Activated T-cell treated with anti-CD3 and anti-CD28 coated beads for 24 hours (primary cell): ENCODE measurements around the gene NMT1.

Source experiments
- DNase-seq: peaks from one replicate; pipeline ENCODE4 v3.0.0-alpha.2; 2020; ENCODE audit warnings: low read depth

Gene NMT1

DNA sequence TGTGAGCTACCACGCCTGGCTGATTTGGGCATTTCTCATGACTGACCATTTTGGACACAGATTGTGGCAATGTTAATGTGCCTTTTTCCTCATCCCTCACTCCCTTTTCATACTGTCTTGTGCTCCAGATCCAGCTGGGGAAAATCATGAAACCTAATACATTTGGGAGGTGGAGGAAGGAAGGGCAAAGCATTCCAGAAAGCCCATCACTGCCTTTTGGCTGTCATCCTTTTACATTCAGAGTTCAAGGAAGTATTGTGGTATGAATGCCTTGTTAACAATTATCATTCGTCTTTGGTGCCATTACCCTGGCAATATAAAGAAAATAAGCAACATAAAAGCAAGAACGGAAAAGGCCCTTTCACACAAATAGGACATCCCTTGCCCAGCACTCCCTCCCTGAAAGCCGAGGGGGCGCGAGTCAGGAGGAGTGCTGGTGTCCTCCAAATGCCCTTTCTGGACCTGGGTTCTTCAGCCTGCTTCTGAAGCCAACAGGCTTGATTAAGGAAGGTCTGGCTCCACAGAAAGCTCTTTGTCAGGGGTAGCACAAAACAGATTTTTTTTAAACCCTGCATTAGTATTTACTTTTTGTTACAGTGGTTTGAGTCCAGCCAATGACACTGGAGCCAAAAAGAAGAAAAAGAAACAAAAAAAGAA is 20.1 kb downstream of the NMT1 start:
- no peak for DNase-seq

DNA sequence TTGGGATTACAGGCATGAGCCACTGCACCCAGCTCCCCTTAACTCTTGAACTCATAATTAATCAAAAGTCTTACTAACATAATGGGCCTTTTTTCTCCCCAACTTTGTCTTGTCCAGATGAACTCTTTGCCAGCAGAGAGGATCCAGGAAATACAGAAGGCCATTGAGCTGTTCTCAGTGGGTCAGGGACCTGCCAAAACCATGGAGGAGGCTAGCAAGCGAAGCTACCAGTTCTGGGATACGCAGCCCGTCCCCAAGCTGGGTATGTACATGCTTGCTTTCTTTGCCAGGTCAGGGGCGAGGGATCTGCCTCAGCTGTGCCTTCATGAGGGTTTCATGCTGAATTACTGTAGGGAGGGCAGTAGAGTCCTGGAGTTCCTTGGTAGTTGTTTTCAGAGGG is 25.3 kb downstream of the NMT1 start:
- no peak for DNase-seq

DNA sequence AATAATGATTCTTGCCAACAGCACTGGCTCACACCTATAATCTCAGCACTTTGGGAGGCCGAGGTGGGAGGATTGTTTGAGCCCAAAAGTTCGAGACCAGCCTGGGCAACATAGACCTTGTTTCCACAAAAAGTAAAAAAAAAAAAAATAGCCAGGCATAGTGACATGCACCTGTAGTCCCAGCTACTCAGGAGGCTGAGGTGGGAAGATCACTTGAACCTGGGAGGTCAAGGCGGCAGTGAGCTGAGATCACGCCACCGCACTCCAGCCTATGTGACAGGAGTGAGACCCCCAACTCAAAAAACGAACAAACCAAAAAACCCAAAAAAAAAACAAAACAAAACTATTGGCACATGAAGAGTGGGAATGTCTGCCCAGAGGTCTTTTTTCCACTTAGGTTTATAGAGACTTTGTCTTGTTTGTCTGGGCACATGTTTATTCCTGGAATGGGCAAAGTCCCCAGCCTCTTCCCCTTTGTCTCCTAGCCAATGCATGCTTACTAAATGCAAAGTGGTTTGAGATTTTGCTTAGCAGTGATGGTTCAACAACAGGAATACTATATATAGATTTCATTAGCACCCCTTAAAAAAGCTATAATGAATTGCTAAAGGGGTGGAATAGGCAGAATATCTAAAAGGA is 25.9 kb downstream of the NMT1 start:
- DNase-seq = no peak

DNA sequence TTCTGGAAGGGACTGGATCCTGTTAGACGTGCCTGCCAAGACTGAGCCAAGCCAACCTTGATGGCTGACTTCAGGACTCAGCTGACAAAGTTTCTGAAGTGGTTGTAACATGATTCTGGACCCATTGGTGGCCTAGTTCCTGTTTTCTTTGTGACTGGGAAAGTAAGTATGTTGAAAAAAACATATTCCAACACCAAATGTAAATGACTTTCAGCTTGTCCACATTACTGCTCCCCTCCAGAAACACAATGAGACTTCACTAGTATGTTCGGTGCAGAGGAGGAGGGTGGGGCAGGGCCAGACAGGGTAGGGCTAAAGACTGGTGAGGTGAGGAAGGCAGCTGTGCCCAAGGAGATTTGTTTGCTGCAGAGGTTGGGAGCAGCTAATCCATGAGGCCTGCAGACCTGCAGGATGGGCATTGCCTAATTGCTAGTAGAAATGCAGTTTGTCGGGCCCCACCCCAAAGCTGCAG is 26.4 kb downstream of the NMT1 start:
- no peak for DNase-seq

DNA sequence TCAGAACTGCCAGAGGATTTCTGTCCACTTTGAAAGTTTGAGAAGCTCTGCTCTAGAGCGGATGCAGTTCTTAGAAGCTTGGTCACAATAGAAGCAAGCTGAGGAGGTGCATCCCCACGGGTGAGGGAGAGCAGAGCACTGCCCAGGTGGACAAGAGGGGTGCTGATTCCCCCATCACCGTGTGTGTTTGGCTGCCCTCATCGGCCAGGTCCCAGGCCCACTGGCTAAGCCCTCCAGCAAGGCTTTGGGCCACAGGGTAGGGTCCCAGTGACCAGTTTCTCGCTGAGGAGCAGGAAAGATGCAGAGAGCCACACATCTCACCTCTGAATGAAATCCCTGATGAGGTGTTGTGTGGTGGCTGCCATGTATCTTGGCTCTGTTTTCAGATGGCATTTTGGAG is 26.9 kb downstream of the NMT1 start:
- no peak for DNase-seq

DNA sequence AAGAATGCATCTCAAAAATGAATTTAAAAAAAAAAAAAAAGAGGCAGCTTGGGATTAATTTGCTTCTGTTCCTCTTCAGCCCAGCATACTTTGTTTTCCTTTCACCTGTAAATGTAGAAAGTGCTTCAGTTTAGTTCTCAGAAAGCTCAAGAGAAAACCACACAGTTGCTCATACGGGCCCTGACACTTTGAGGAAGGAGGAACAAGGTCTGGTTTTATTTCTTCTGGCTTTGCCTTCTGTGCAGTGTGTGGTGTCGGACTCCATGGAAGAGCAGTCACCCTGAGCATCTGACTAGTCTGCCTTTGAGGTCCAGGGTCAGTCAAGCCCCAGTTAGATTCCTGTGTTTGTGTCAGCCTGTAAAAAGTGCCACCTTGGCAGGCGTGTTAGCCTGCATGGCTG is 27.6 kb downstream of the NMT1 start:
- DNase-seq = no peak

DNA sequence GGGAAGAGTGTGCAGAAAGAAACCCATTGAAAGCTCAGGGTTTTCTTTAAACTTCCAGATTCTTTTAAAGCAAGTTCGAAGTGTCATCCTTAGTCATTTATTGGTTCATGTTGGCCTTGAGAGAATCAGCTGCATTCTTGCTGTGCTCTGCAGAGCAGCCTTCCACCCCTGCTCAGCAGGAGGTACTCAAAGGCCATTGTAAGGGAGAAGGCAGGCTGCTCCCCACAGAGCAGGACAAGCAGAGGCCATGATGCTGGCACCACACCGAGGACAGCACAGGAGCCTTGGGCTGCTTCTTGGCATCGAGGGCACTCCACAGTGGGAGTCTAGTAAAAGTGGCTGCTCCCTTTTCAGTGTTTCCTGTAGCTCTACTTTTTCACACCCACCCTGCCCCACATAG is 29.6 kb downstream of the NMT1 start:
- no peak for DNase-seq

DNA sequence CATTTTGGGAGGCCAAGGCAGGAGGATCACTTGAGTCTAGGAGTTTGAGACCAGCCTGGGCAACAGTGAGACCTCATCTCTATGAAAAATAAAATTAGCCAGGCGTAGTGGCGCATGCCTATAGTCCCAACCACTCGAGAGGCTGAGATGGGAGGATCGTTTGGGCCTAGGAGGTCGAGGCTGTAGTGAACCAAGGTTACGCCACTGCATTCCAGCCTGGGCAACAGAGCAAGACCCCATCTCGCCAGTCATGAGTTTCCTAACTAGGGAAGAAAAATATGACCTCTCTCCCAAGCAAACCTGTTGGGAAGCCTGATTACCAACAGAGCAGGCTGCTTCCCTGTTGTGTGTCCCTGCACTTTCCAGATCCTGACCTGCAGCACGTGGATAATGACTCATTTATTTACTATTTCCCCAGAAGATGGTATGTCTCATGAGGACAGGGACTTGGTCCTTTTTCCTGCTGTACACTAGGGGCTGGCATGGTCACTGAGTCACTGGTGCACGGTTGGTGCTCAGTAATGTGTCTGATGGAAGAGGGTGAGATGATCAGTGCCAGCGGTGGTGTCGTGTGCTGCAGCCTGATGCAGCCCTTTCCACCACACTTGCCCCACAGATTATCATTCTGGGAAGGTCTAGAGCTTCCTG is 30.8 kb downstream of the NMT1 start:
- no peak for DNase-seq

DNA sequence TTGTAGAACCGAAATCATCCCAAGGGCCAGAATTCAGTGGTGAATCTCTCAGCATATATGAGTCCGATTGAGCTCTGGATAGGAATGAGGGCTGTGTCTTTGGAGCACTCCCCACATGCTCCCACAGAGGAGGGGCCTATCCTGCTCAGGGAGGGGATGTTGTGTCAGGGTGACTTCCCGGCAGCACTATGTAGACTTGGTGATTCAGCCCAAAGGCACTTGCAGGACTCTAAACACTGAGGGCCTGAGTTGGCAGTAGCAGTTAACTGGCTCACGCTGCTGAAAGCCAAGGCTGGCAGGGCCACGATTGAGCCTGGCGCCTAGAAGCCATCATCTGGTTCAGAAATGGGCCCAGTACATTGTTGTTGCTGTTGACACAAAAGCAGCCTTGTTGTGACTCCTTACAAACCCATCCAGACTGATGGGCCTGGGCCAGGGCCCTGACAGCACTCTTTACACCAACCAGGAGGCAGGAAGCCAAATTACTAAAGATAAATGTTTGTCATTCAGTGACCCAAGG is 31.9 kb downstream of the NMT1 start:
- DNase-seq = no peak

DNA sequence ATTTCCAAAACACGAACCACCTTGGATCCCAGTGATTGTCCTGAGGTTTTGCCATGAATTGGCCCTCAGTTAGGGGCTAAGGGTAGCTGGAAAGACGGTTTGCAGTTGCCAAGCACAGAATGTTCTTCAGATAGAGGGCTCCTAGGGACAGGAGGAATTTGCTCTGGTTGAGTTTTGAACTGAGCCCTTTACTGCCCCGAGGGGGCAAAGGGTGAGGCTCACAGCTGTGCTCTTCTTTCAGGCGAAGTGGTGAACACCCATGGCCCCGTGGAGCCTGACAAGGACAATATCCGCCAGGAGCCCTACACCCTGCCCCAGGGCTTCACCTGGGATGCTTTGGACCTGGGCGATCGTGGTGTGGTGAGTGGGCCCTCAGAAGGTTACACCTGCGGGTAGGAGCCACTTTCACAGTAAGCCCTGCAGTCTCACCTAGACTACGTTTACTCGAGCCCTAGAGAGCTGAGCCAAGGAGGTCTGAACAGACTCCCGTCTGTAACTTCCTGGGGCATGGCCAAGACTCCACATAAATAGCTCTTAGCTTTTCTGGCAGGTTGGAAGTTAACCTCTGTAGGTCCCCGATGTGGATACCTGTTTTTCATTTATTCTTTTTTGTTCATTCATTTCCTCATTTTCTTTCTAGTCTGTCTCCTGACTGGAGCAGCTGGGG is 32.5 kb downstream of the NMT1 start:
- DNase-seq = no peak

DNA sequence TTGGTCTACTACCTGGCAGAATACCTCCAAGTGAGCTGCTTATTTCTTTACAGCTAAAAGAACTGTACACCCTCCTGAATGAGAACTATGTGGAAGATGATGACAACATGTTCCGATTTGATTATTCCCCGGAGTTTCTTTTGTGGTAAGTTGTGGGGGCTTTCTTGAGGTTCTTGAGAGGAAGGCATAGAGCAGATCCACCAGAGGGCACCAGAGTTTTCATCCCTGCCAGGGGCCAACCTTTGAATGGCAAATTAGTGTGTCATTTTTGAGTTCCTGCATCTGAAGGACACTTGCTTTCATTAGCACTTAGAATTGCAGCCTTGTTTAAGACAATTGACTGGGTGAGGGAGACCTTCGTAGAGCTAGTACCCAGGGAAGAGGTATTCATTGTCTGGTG is 35.0 kb downstream of the NMT1 start:
- no peak for DNase-seq

DNA sequence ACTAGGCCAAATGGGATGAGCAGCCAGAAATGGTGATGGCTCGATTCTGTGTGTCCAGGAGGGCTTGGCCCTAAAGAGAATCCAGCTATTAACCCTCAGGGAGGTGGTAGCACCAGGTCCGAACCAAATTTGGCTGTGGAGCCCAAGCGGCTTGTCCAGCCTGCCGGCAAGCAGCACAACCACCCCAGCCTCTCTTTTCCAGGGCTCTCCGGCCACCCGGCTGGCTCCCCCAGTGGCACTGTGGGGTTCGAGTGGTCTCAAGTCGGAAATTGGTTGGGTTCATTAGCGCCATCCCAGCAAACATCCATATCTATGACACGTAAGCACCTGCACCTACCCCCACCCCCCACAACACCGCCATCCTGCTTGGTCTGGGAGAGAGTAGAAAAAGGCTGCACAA is 35.8 kb downstream of the NMT1 start:
- DNase-seq = no peak

DNA sequence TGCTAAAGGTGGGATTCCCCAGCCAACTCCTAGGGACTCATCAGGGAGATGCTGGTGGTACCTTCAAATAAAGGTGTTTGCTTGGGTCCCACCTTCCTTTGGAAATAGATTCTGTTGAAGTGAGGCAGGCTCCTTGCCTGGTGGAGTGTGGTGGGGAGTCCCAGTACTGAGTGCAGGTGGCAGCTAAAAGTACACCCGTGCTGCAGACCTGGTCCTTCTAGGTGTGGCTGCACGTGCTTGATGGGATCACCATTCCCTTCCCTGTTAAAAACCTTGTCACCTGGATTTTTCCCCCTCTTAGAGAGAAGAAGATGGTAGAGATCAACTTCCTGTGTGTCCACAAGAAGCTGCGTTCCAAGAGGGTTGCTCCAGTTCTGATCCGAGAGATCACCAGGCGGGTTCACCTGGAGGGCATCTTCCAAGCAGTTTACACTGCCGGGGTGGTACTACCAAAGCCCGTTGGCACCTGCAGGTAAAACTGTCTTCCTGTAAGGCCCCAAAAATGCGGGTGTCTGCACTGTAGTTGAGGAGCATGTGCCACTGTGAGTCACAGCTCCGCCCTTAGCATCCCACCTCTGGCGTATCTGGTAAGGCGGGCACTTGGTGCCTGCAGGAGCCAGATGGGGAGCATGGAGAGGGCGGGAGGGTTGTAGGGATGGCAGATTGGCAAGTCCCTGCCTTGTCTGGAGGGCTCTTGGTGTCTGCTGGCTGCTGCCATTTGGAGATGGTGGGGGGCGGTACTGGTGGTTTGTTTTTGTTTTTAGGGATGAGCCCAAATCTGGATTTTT is 37.2 kb downstream of the NMT1 start:
- no peak for DNase-seq

DNA sequence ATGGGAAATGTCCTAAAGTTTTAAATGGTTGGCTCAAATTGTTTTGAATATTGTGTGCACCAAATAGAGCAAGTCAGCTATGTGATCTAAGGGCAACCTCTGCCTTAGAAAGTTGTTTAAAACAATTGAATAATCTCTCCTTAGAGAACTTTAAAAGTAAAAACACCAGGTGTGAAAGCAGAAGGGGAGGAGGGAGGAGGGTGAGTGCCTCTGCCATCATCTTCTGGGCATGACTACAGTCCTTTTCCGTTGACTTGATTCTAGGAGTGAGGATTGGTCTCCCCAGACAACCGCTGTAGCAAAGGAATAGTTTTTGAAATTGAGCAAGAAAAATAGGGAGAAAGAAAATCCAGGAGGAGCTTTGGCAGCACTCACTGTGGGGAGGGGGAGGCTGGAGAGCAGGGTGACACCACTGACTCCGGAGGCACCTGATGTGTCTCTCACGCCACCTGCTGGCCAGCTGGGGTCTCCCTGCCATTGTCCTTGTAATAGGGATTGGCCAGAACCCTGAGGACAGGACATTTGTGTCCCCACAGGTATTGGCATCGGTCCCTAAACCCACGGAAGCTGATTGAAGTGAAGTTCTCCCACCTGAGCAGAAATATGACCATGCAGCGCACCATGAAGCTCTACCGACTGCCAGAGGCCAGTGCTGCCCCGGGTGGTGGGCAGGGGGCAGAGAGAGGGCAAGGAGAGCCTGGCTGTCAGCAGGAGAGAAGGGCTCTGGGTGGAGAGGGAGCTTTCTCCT is 37.9 kb downstream of the NMT1 start:
- peak; percentile 55 for DNase-seq

DNA sequence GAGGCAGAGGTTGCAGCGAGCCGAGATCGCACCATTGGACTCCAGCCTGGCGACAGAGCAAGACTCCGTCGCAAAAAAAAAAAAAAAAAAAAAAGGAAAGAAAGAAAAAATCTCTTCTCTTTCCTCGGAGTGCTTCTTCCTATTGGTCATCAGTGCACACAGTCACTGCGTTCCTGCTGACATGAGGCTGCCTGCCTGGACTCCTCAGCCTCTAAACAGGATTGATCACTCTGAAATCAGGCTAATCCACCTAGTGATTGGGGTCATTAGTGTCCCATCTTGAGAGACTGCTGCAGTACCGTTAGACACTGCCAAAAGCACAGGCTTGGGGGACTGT is 40.4 kb downstream of the NMT1 start:
- DNase-seq = no peak

DNA sequence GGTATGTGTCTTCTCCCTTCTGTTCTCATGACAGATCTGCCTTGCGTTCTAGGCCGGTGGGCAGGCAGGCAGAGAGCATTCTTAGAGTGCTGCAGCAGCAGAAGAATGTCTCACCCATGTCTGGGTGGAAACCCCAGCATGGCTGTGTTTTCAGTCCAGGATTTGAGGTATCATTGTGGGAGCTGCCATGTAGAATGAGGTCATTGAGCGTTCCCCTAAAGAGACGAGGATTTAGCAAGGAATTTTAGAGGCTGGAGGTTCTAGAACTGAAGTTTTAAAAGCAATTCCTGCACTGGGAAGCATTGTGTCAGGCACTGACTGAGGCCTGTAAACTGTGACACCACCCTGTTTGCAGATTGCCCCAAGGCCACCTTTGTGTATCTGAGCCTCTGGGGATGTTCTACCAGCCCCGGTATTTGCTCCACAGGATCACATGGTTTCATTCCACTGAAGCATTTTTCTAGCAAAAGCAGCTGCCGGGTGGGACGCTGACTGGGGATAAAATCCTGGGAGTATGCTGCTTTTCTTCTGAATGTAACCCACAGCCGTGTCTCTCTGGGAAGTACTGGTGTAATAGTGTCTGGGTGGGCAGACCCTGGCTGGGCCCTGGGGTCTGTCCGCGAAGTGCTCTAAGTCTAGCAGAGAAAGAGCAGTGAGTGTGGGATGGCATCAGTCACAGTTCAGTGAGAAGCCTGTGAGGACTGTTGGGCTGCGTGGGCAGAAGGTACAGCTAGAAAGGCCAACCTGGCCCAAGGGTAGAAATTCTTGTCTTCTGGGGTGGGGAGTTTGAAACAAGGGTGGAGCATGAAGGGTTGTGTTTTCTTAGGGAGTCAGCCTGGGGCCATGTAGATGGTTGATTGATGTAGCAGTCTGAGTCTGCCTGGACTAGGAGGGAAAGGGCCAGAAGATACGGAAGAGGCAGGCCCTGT is 41.0 kb downstream of the NMT1 start:
- no peak for DNase-seq

DNA sequence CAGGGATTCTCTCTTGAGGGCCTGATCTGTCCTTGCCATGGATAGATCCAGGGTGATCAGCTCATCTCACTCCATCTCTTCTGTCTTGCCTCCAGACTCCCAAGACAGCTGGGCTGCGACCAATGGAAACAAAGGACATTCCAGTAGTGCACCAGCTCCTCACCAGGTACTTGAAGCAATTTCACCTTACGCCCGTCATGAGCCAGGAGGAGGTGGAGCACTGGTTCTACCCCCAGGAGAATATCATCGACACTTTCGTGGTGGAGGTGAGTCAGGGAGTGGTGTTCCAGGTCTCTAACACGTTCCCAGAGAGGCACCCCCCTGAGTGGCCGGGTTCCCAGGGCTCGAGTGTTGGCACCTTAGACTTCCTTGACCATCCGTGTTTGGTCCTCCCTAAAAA is 41.7 kb downstream of the NMT1 start:
- DNase-seq = no peak

DNA sequence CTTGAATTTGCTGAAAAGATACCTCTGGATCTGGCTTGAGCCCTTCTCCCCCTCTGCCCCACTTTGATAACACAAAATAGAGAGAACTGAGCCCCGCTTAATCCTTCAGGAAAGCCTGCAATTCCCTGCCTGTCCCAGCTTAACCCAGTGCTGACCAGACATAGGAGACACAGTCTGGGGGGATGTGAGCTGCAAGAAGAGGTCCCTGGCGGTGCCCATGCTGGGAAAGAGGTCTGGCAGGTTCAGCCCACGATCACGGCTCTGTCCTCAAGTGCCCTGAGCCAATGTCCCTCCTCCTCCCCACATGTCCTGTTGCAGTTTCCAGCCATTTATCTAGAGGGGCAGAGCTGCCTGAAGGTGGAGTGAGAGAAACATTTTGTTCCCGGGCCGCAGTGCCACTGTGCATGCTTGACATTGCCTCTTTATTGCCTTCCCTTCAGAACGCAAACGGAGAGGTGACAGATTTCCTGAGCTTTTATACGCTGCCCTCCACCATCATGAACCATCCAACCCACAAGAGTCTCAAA is 42.2 kb downstream of the NMT1 start:
- no peak for DNase-seq

DNA sequence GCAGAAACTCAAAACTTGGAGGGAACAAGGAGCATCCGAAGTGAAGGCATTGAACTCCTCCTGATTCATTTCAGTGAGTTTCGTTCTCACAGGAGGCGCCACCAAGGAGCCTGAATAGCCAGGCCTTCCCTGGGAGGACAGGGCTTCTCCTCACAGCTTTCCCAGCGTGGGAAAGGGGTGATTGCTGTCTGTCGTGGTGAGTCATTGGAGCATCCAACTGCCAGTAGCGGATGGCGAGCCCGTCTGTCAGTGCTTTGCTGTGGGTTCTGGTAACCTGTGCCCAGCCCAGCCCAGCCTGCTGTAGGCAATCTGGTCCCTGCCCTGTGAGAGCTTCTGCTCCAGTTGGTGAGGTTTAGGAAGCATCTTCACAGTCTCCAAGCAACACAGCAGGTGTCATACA is 42.9 kb downstream of the NMT1 start:
- DNase-seq = no peak

DNA sequence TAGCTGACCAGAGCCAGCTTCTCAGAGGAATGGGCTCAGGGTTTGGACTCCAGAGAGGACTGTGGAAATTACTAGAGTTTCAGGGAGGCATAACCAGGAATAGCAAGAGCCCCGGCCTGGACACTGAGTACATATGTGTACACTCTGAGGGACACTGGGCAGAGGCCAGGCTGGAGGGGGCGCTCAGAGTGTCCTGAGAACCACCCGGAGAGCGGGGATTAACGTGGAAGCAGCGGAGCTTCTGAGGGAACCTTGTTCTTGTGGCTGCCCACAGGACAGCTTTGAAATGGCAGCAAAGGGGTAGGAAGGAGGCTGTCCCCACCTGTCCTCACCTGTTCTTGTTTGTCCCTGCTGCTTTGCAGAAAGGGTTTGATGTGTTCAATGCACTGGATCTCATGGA is 43.4 kb downstream of the NMT1 start:
- no peak for DNase-seq
